Ishikawa (cell line): ENCODE data around the gene CARD11.
A peak's percentile ranks its signal among the peaks of the same experiment; 100 is the strongest.

ENCODE experiments used
- CEBPB ChIP-seq: IDR thresholded peaks from 2 replicates; pipeline ENCODE4 v1.6.1; 2012
- CREB1 ChIP-seq: IDR thresholded peaks from 2 replicates; pipeline ENCODE4 v1.6.1; 2012; ENCODE audit warnings: low read depth
- EGR1 ChIP-seq: IDR thresholded peaks from 2 replicates; pipeline ENCODE4 v1.6.1; 2012
- EP300 ChIP-seq: IDR thresholded peaks from 2 replicates; pipeline ENCODE4 v1.6.1; 2012; ENCODE audit warnings: borderline replicate concordance
- FOXM1 ChIP-seq: IDR thresholded peaks from 2 replicates; pipeline ENCODE4 v1.6.1; 2012; ENCODE audit warnings: low read depth, borderline replicate concordance
- MAX ChIP-seq: IDR thresholded peaks from 2 replicates; pipeline ENCODE4 v1.6.1; 2012
- NFIC ChIP-seq: IDR thresholded peaks from 2 replicates; pipeline ENCODE4 v1.6.1; 2012
- RAD21 ChIP-seq: IDR thresholded peaks from 2 replicates; pipeline ENCODE4 v1.6.1; 2012; ENCODE audit warnings: low read depth
- REST ChIP-seq: IDR thresholded peaks from 2 replicates; pipeline ENCODE4 v1.6.1; 2012; ENCODE audit warnings: low read depth, mild to moderate bottlenecking
- TAF1 ChIP-seq: IDR thresholded peaks from 2 replicates; pipeline ENCODE4 v1.6.1; 2012; ENCODE audit warnings: low read depth, mild to moderate bottlenecking
- TCF12 ChIP-seq: IDR thresholded peaks from 2 replicates; pipeline ENCODE4 v1.6.1; 2012; ENCODE audit warnings: low read depth
- TEAD4 ChIP-seq: IDR thresholded peaks from 2 replicates; pipeline ENCODE4 v1.6.1; 2012
- USF1 ChIP-seq: IDR thresholded peaks from 2 replicates; pipeline ENCODE4 v1.6.1; 2012
- YY1 ChIP-seq: IDR thresholded peaks from 2 replicates; pipeline ENCODE4 v1.6.1; 2012; ENCODE audit warnings: low read depth
- ZBTB7A ChIP-seq: IDR thresholded peaks from 2 replicates; pipeline ENCODE4 v1.6.1; 2012; ENCODE audit warnings: low read depth

Gene CARD11

GRCh38 chr7:3043544-3044371 lies at the start of gene CARD11:
TSS of gene CARD11 (minus strand) at chr7:3043867. CDS start at chr7:2958506, 85,361 bp downstream.
- TF ChIP-seq TAF1 (no peak), EGR1 (no peak), RAD21 (no peak), FOXM1 (no peak), USF1 (no peak), CREB1 (no peak), TEAD4 (no peak), MAX (no peak), YY1 (no peak), CEBPB (no peak), EP300 (no peak), REST (no peak), TCF12 (no peak), ZBTB7A (no peak), NFIC (no peak)

GRCh38 chr7:3092468-3092867 lies 48.8 kb upstream of the CARD11 start:
- TF ChIP-seq TCF12 = no peak

GRCh38 chr7:3091631-3092030 lies 48.0 kb upstream of the CARD11 start:
- TF ChIP-seq RAD21 (no peak), REST (no peak), EGR1 (no peak), TCF12 (no peak), NFIC (no peak), TEAD4 (no peak), CREB1 (no peak), CEBPB (no peak), EP300 (no peak), MAX (no peak), FOXM1 (no peak), TAF1 (no peak), YY1 (no peak), ZBTB7A (no peak), USF1 (no peak)

- TF ChIP-seq TAF1 (no peak), RAD21 (0 out of 2 replicates have a peak, but pooled peaks have one; percentile 22), REST (no peak), ZBTB7A (no peak)
Observed at GRCh38 chr7:3089493-3089892, 45.8 kb upstream of the CARD11 start.
